HG03103 (cell line): ENCODE measurements around the gene ALAS1.

Experiments used
- ATAC-seq: cut with Tn5 transposase; IDR thresholded peaks from one replicate; pipeline ENCODE4 v1.9.1; 2021; ENCODE audit warnings: low read depth; ENCODE audit not compliant: unreplicated experiment

ALAS1 gene

GRCh38 chr3:52232279-52233107 is 34.5 kb downstream of the ALAS1 start:
- no peak for ATAC-seq

DNA sequence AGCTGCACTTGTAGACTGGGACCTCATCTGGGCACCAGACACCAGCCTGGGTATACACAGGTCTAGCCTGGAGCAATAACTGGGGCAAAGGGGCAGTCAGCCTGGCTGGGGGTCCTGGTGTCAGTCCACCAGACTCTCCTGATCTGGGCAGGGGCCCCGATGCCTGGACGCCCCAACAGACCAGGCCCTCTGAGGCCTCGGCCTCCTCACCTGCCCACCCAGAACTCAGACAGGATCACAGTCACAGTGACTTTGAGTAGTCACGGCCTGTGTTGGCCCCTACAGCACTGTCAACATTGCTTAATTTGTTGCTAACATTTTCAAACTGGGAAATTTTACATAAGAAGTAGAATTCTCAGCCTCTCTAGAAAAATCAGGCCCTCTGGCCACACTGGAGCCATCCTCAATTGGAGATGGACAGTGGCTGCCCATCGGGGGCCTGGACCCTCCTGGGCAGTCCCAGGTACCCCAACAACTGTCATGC is 35.2 kb downstream of the ALAS1 start:
- no peak for ATAC-seq

DNA sequence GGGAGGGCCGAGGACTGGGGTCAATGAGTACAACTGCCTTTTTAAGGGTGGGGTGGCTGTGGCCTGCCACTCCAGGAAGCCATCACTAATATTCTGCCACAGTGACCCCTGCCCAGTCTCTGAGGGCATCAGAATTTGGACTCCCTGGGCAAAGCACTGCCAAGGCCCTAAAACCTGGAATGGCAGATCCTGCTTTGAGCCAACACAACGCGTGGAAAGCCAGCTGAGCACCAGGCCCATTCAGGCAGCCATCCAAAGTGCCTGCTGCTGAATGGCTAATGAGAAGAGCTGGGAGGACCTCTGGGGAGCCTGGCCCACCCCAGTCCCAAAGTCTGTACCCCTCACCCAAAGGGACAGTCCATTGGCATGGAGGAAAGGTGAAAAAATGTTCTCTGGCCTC is 36.0 kb downstream of the ALAS1 start:
- ATAC-seq = no peak

- ATAC-seq = no peak
Observed at GRCh38 chr3:52234516-52235447, 36.8 kb downstream of the ALAS1 start.

DNA sequence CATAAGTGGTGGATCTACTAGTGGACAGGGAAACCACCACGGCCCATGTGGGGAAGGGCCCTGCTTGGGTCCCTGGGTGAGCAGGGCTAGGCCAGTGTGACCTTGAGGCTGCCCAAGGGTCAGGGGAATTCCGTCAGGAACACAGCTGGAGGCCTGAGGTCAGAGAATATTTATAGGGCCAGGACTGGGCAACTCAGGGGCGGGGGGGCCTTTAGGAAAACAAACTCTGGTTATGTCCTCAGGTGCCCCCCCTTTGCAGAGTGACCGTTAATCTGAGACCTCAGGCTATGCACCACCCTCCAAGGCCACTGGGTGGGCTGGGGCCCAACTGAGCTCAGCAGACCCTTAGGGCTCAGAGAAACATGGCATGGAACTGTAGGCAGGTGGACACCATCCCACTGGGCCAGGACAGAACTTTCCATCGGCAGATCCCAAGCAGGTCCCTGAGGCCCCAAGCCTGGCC is 38.5 kb downstream of the ALAS1 start:
- no peak for ATAC-seq

DNA sequence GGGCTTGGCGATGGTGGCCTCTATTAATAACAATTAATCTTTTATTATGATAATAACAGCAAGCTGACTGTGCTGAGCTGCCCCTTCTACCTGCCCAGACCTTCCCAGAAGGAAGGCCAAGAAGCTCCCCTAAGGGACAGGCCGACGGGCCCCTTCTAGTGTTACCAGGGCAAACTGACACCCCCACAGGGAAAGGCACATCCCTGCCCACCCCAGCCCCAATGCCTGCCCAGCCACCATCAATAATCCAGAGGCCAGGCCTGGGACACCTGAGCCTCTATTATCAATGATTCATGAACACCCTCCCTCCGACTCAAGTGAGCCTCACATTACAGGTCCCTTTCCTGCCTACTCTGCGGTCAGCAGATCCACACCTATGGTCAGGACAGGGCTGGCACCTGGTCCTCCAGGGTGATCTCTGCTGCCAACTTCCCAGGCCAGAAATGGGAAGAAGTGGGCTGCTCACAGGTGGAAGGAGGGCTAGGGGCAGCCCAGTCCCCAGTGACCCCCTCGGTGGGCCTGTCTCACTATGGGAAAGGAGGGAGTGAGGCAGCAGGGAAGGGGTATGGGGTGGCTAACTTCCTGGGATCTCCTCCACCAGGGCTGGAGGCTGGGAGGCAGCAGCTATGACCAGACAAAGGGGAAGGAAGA is 39.2 kb downstream of the ALAS1 start:
- ATAC-seq = no peak

GRCh38 chr3:52237657-52238172 is 39.8 kb downstream of the ALAS1 start:
- ATAC-seq = no peak

DNA sequence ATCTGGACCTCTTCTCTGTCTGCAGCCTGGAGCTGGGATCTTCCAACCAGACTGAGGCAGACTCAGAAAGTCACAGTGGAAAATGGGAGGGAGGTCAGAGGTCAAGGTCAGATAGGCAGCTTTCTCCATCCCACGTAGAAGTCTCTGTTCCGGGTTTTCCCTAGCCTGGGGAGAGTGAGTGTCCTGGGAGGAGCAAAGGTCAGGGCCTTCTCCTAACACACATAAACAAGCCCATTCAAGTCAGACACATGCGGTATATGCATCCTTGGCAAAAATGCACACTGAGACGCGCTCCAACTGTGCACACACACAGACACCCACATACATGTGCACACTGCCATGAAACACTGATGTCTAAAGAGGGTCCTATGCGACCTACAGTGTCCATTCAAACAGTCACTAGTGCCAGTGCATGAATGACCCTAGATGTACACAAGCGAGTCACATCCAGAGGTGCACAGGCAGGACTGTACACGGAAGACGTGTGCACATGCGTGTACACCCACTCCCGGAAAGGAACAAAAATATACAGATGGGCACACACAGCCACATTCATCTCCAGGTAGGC is 40.3 kb downstream of the ALAS1 start:
- ATAC-seq = no peak

- ATAC-seq = peak; percentile 50
Observed at GRCh38 chr3:52238761-52239701, 41.1 kb downstream of the ALAS1 start, which contains the start of gene TWF2. Gene TWF2 (minus strand): TSS chr3:52239158. CDS start chr3:52239016, 142 bp downstream.

DNA sequence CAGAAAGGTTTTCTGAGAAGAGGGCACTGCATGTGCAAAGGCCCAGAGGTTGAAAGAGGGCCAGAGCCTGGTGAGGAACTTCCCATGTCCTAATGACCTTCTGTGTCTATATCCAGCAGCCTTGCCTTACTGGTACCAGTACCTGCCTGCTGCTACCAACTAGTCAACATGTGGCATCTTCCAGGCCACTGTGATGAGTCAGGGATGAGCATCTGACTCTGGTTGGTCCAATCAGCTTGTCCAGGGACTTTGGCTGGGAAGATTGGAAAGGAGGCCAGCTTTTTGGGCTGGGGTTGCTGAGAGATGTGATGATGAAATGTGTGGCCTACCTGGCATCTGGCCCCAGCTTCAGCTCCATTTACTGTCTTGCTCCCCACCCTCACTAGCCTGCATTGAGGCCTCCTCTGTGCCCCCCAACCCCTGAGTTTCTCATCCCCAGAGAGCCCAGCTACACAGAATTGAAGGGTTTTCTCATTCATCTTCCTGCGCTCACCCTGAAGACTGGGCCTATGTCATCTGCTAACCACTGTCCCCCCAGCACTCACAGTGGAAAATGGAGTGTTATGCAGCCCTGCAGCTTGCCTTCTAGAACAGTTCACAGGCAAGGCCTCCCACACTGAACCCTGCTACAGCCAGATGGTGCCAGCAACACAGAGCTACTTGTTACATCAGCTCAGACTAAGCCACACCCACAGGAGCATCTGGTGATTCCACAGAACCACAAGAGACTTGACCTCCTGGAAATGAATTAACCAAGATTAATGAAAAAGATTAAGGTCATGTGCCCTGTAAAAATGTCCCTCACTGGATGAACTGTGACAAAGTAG is 42.3 kb downstream of the ALAS1 start:
- ATAC-seq = no peak

GRCh38 chr3:52240886-52241370 is 43.0 kb downstream of the ALAS1 start:
- no peak for ATAC-seq

DNA sequence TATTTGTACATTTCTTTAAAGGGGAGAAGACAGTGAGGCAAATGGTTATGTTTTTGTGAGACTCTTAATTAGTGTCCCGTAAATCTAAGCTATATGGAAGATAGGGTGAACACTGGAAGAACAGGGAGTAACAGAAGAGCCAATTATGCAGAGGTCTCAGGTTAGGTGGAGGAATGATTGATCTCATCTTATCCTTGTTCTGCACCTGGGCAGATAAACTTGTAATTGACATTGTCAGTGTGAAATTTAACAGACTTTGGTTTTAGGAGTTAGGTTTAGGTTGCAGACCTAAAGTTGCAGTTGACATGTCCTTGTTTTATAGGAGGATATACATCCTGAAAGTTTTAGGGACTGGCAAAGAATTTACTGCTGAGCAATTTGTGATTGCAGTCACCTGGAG is 44.1 kb downstream of the ALAS1 start:
- ATAC-seq = no peak

DNA sequence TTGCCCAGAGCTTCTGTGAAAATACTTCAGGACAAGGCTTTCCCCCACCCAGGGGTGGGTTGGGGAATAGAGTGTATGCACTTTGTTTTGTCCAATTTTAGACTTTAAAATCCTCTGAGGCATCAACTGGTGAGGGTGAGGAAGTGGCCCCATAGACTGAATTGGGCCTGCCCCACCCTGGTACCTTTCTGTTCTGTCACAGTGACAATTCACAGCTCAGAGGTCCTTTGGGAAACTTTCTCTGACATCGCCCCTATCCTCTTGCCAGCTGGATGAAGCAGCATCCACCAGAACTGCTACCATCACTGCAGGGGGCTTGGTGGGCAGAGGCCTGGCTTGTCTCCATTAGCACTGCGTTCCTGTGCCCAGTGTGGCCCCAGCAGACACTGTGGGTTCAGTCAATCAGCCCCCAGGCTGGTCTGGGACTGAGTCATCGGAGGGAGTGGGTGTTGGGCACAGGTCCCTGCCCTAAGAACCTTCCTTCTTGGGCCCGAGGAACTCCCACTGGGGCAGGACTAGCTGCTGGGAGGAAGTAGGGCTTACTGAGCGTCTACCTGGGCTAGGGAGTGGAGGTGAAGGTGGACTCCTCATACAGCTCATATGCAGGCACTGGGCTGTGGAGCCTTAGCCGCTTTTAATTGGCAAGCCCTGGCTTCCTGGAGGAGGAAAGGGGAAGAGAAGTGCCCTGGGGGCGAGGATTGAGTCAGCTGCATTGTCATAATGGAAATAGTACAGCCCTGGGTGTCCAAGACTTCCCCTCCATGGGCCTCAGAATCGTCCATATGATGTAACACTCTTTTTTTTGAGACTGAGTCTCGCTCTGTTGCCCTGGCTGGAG is 46.0 kb downstream of the ALAS1 start:
- ATAC-seq = no peak

DNA sequence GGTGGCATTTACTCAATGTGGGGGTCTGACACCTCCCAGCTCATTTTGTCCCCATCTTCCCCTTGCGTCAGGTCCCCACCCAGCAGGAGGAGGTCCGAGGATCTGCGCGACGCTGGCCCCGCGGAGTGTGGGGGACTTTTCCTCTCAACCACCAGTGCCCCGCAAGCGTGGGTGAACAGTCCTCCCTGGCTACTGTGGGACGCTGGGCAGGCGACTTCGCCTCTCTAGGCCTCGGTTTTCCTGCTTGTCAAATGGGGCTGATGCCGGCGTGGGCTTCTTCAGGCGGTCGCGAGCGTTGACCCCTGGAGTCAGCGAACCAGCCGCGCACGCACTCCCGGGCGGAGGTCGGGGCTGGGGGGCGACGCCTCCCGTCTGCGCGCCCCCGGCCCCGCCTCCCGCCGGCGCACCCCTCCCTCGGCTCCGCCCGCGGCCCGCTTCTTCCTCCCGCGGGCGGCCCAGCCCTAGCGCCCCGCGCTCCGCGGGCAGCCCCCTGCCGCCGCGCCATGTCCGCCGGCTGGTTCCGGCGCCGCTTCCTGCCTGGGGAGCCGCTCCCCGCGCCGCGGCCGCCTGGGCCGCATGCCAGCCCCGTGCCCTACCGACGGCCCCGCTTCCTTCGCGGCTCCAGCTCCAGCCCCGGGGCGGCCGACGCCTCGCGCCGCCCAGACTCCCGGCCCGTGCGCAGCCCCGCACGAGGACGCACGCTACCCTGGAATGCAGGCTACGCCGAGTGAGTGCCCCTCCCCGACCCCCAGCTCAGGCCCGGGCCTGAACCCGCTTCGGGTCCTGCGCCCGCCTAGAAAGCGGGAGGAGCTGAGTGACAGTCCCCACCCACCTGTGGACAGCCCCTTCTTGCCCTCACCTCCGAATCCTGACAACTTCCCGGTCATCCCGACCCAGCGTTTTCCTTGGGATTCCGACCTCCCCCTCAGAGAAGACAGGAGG is 47.6 kb downstream of the ALAS1 start, which contains the start of gene PPM1M:
Gene PPM1M (plus strand): TSS at position 438 of the 942 bp plus-strand sequence. CDS start 66 bp downstream, at position 504.
- ATAC-seq = no peak

DNA sequence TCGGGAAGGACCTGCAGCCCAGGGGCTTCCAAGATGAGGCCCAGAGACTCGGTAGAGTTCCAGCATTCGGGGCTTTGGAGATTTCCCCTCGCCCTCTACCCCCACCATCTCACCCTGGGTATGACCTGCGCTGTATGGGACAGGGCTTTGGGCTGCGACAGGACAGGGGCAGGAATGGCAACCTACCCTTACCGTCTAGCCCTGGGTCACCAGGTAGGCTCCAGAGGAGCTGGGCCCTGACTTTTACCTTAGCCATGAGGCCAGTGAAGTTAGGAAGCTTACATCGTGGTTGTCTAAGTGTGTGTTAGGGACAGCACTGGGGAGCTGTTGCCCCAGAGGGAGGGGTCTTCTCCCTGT is 48.3 kb downstream of the ALAS1 start:
- ATAC-seq = no peak
